Measurements from ENCODE around the gene P2RX3. TPM values are rescaled to one million over a fixed set of nuclear protein-coding genes. Genes with fewer than 3 reads are reported as not detected.

P2RX3 gene
- total RNA-seq, 1 donor from 2014 or later, result not detected

- intact Hi-C loops (cut with micrococcal nuclease), result loop anchor here (10.0 kb wide), 1 partner anchor 1200 kb away; no protein-coding TSS in a partner anchor
Observed at GRCh38 chr11:57324154-57324885, 13.8 kb upstream of the P2RX3 start.

GRCh38 chr11:57324886-57325734 lies 13.0 kb upstream of the P2RX3 start, which contains the start of gene TNKS1BP1:
Gene TNKS1BP1, minus strand, starts transcription at chr11:57324952. Its CDS starts 3,067 bp downstream, at chr11:57321885.
- intact Hi-C loops (cut with micrococcal nuclease), result loop anchor here (1.0 to 10.0 kb wide), 9 partner anchors 10 to 1253 kb away; partner anchors contain the start of genes CLP1, MED19, SELENOH and SSRP1

- intact Hi-C loops (cut with micrococcal nuclease), result loop anchor here (1.0 to 10.0 kb wide), 9 partner anchors 10 to 1253 kb away; partner anchors contain the start of genes CLP1, MED19, SELENOH and SSRP1
Observed at GRCh38 chr11:57325735-57326048, 12.5 kb upstream of the P2RX3 start.

GRCh38 chr11:57327721-57328120 lies 10.4 kb upstream of the P2RX3 start:
- intact Hi-C loops (cut with micrococcal nuclease), result loop anchor here (10.0 kb wide), 1 partner anchor 1197 kb away; no protein-coding TSS in a partner anchor

GRCh38 chr11:57330029-57330428 lies 8.1 kb upstream of the P2RX3 start:
- intact Hi-C loops (cut with micrococcal nuclease), result no loop called here

GRCh38 chr11:57331720-57332119 lies 6.4 kb upstream of the P2RX3 start:
- intact Hi-C loops (cut with micrococcal nuclease), result no loop called here

GRCh38 chr11:57332694-57333440 lies 5.3 kb upstream of the P2RX3 start:
- intact Hi-C loops (cut with micrococcal nuclease), result no loop called here

- intact Hi-C loops (cut with micrococcal nuclease), result loop anchor here (1.0 to 5.0 kb wide), 7 partner anchors 10 to 1807 kb away; partner anchors contain the start of genes CLP1, FAM111A, MED19 and TMX2
Observed at GRCh38 chr11:57335023-57335342, 3.2 kb upstream of the P2RX3 start.

GRCh38 chr11:57335343-57336110 lies 2.6 kb upstream of the P2RX3 start, which contains the start of gene SSRP1:
Gene SSRP1, minus strand, starts transcription at chr11:57335892. Its CDS starts 771 bp downstream, at chr11:57335121.
- intact Hi-C loops (cut with micrococcal nuclease), result loop anchor here (1.0 to 5.0 kb wide), 10 partner anchors 10 to 1807 kb away; partner anchors contain the start of genes CLP1, FAM111A, MED19 and TIMM10

GRCh38 chr11:57336111-57336666 lies 2.0 kb upstream of the P2RX3 start:
- intact Hi-C loops (cut with micrococcal nuclease), result loop anchor here (1.0 to 5.0 kb wide), 4 partner anchors 9 to 1806 kb away; partner anchors contain the start of genes FAM111A and TIMM10

- intact Hi-C loops (cut with micrococcal nuclease), result loop anchor here (1.0 to 5.0 kb wide), 4 partner anchors 8 to 1805 kb away; partner anchors contain the start of genes FAM111A and TIMM10
Observed at GRCh38 chr11:57336856-57337255, 1.3 kb upstream of the P2RX3 start.

GRCh38 chr11:57339328-57339727 lies 1.2 kb downstream of the P2RX3 start:
- intact Hi-C loops (cut with micrococcal nuclease), result loop anchor here (5.0 kb wide), 1 partner anchor 1803 kb away; the partner anchor contains the start of gene FAM111A

GRCh38 chr11:57340039-57340615 lies 2.0 kb downstream of the P2RX3 start:
- intact Hi-C loops (cut with micrococcal nuclease), result no loop called here

GRCh38 chr11:57341250-57341808 lies 3.2 kb downstream of the P2RX3 start:
- intact Hi-C loops (cut with micrococcal nuclease), result no loop called here

- intact Hi-C loops (cut with micrococcal nuclease), result no loop called here
Observed at GRCh38 chr11:57342702-57343101, 4.5 kb downstream of the P2RX3 start.

GRCh38 chr11:57343825-57344224 lies 5.7 kb downstream of the P2RX3 start:
- intact Hi-C loops (cut with micrococcal nuclease), result loop anchor here (2.0 kb wide), 1 partner anchor 113 kb away; no protein-coding TSS in a partner anchor

- intact Hi-C loops (cut with micrococcal nuclease), result loop anchor here (1.0 to 5.0 kb wide), 8 partner anchors 9 to 1442 kb away; partner anchors contain the start of gene RTN4RL2
Observed at GRCh38 chr11:57344826-57345225, 6.7 kb downstream of the P2RX3 start.

GRCh38 chr11:57345555-57346211 lies 7.5 kb downstream of the P2RX3 start:
- intact Hi-C loops (cut with micrococcal nuclease), result loop anchor here (1.0 to 5.0 kb wide), 8 partner anchors 9 to 1442 kb away; partner anchors contain the start of gene RTN4RL2
